ENCODE results near the gene PCP4L1.

DNA sequence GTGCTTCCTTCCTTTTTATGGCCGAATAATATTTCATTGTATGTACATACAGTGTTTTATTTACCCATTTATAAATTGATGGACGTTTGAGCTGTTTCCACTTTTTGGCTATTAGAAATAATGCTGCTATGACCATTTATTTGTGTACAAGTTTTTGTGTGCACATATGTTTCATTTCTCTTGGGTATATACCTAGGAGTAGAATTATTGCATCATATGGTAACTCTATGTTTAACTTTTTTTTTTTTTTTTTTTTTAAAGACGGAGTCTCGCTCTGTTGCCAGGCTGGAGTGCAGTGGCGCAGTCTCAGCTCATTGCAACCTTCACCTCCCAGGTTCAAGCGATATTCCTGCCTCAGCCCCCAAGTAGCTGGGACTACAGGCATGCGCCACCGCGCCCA is 74.6 kb downstream of the PCP4L1 start:
- TF ChIP-seq, protein P1, sequence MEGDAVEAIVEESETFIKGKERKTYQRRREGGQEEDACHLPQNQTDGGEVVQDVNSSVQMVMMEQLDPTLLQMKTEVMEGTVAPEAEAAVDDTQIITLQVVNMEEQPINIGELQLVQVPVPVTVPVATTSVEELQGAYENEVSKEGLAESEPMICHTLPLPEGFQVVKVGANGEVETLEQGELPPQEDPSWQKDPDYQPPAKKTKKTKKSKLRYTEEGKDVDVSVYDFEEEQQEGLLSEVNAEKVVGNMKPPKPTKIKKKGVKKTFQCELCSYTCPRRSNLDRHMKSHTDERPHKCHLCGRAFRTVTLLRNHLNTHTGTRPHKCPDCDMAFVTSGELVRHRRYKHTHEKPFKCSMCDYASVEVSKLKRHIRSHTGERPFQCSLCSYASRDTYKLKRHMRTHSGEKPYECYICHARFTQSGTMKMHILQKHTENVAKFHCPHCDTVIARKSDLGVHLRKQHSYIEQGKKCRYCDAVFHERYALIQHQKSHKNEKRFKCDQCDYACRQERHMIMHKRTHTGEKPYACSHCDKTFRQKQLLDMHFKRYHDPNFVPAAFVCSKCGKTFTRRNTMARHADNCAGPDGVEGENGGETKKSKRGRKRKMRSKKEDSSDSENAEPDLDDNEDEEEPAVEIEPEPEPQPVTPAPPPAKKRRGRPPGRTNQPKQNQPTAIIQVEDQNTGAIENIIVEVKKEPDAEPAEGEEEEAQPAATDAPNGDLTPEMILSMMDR (conservative IDR thresholded peaks at IDR 0.05 in 1 of 2, IDR thresholded peaks at IDR 0.05 in 1 of 2; ENCODE audit: extremely low read depth in 1 of 2, insufficient read depth in 1 of 2, low read depth in 1 of 2, low read length in 2 of 2) = no peak
- no peak for TF ChIP-seq EZH2 (IDR thresholded peaks at IDR 0.05; ENCODE audit: borderline replicate concordance, low read length)
